BJ (cell line): ENCODE results near the gene SLK. TPM values are rescaled to one million over a fixed set of nuclear protein-coding genes. Genes with fewer than 3 reads are reported as not detected.

Experiments used
- CTCF ChIA-PET: fragments of 350-600 bp; formaldehyde crosslinking; extraction: SDS; loops from one replicate; lab custom pipeline; 2021; ENCODE audit warnings: antibody characterized with exemption, inconsistent platforms; lab: Yijun Ruan, JAX
- POLR2A ChIA-PET: fragments of 300-600 bp; sonication (Branson Sonifier 250); formaldehyde crosslinking; extraction: SDS; loops from one replicate; lab custom pipeline; 2021; ENCODE audit warnings: antibody characterized with exemption; lab: Charles Lee
- DNase-seq: peaks from one replicate; pipeline ENCODE4 v3.0.0-alpha.2; 2011; ENCODE audit warnings: low read depth
- H3K27me3 ChIP-seq: 2 replicates; pipeline ENCODE4 v1.6.0; 2011; ENCODE audit warnings: low read length; ENCODE audit not compliant: control insufficient read depth, insufficient read depth
- H3K36me3 ChIP-seq: 2 replicates; pipeline ENCODE4 v1.5.1; 2011; ENCODE audit warnings: low read length; ENCODE audit not compliant: control insufficient read depth, insufficient read depth
- H3K4me3 ChIP-seq: 2 replicates; pipeline ENCODE4 v1.5.1; 2011; ENCODE audit warnings: low read depth, mild to moderate bottlenecking, control low read depth, low read length
- polyA plus RNA-seq: library from polyadenylated mRNA; depleted of rRNA; stranded (reverse); fragments of >200 nt; gene quantifications from 2 replicates; pipeline ENCODE4 v1.2.3, GENCODE V29; 2011
- TF ChIP-seq, protein P1 (sequence below): IDR thresholded peaks from 2 replicates; pipeline ENCODE4 v1.5.1; 2011; ENCODE audit warnings: low read depth, mild to moderate bottlenecking, control low read depth, inconsistent platforms, low read length, moderate library complexity; ENCODE audit not compliant: insufficient read depth

Gene SLK
- polyA plus RNA-seq, 1 experiment = 3.5 TPM

DNA sequence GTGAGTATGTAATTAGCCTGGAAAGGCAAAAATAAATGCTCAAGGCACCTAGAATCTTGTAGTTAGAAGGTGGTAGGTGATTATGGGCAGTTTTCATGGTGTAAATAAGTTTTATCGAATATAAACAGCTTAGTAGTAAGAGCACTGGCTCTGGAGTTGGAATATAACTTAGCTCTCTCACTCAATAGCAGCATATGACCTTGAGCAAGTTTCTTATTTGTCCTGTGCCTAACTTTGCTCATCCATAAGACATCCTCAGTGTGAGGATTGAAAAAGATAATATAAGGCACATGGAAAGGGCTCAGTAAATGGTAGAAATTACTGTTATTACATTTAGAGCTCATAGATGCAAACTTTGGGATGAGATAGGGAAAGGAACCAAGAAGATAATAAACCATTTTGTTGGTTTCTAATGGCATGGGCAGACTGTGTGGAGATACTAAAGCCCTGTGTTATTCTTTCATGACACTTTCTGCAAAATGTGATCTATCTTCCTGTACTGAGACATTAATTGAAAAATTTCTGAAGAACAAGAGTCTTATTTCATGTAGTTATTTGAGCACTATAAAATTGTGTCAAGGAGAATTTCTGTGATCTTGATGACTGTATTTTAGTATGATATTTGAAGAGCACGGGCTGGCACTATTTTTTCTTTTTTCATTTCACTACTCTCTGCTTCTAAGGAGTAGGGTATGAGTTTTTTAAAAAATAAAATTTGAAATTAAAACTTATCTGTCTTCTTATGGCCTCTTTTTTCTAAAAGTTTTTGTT is 3.1 kb downstream of the SLK start:
- no peaks in the 10 kb centered on the region for H3K36me3 ChIP-seq
- ChIA-PET CTCF (interaction anchor here (0.9 to 1.3 kb wide), 2 partner anchors 16 to 82 kb away, joined by 3 to 4 read pairs; no protein-coding TSS in a partner anchor), POLR2A (no interaction called here)
- peak overlapping the region; percentile 60 for H3K4me3 ChIP-seq
- no peak for DNase-seq
- H3K27me3 ChIP-seq = no peaks in the 10 kb centered on the region
- TF ChIP-seq, protein P1, sequence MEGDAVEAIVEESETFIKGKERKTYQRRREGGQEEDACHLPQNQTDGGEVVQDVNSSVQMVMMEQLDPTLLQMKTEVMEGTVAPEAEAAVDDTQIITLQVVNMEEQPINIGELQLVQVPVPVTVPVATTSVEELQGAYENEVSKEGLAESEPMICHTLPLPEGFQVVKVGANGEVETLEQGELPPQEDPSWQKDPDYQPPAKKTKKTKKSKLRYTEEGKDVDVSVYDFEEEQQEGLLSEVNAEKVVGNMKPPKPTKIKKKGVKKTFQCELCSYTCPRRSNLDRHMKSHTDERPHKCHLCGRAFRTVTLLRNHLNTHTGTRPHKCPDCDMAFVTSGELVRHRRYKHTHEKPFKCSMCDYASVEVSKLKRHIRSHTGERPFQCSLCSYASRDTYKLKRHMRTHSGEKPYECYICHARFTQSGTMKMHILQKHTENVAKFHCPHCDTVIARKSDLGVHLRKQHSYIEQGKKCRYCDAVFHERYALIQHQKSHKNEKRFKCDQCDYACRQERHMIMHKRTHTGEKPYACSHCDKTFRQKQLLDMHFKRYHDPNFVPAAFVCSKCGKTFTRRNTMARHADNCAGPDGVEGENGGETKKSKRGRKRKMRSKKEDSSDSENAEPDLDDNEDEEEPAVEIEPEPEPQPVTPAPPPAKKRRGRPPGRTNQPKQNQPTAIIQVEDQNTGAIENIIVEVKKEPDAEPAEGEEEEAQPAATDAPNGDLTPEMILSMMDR = no peak

DNA sequence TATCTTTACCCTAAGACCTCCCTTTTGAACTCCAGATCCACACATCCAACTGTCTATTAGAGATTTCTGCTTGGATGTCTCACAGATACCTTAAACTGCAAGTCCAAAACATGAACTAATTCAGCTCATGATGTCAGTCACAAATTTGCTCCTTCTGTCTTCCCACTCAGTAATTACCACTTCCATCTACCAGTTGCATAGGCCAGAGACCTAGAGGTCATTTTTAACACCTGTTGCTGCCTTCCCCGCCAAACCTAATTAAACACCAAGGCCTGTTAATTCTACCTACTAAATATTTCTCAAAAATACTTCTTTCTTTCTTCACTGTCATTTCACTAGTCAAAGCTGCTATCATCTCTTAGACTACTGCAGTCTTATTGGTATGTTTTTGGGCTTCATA is 8.2 kb downstream of the SLK start:
- DNase-seq = no peak
- ChIA-PET CTCF (interaction anchor here (2.1 kb wide), 1 partner anchor 90 kb away, joined by 4 read pairs; no protein-coding TSS in a partner anchor), POLR2A (no interaction called here)
- H3K27me3 ChIP-seq = no peaks in the 10 kb centered on the region
- no peak overlapping the region for H3K4me3 ChIP-seq
- TF ChIP-seq, protein P1 = no peak
- H3K36me3 ChIP-seq = no peaks in the 10 kb centered on the region

DNA sequence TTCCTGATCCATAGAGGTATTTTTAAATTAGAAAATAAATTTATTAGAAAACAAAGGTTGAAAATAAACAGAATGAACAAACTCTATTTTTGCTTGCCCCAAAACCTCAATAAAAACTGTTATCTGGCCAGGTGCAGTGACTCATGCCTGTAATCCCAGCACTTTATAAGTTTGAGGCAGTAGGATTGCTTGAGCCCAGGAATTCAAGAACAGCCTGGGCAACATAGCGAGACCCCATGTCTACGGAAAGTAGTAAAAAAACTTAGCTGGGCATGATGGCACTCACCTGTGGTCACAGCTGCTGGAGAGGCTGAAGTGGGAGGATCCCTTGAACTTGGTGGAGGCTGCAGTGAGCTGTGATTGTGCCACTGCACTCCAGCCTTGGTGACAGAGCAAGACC is 10.3 kb downstream of the SLK start:
- Histone ChIP-seq H3K27me3 (no peaks in the 10 kb centered on the region), H3K36me3 (no peaks in the 10 kb centered on the region), H3K4me3 (no peak overlapping the region)
- ChIA-PET POLR2A (no interaction called here), CTCF (interaction anchor here (0.8 to 2.1 kb wide), 2 partner anchors 92 to 304 kb away, joined by 4 read pairs; no protein-coding TSS in a partner anchor)
- TF ChIP-seq, protein P1 = no peak
- no peak for DNase-seq

- CTCF ChIA-PET = no interaction called here
- TF ChIP-seq, protein P1 = no peak
Measured at GRCh38 chr10:103979530-103979929, 12.6 kb downstream of the SLK start.

DNA sequence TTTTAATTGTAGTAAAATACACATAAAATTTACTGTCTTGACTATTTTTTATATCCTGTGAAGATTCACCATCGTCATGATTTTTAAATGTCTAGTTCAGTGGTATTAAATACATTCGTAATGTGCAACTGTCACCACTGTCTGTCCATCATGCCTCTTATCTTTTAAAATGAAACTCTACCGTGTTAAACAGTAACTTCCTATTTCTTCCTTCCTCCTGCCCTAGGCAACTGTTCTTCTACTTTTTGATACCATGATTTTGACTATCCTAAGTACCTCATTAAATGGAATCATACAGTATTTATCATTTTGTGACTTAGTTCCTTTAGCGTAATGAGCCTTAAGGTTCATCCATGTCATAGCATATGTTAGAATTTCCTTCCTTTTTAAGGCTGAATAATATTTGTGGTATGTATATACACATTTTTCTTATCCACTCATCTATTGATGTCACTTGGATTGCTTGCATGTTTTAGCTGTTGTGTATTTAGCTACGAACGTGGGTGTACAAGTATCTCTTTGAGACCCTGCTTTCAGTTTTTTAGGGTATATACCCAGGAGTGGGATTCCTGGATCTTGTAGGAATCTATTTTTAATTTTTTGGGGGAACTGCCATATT is 13.5 kb downstream of the SLK start:
- no peak for DNase-seq
- TF ChIP-seq, protein P1 = no peak
- CTCF ChIA-PET = interaction anchor here (0.5 to 0.7 kb wide), 2 partner anchors 31 to 40 kb away, joined by 3 read pairs; no protein-coding TSS in a partner anchor
- Histone ChIP-seq H3K36me3 (no peaks in the 10 kb centered on the region), H3K4me3 (no peak overlapping the region), H3K27me3 (no peaks in the 10 kb centered on the region)
- POLR2A ChIA-PET = no interaction called here

More at GRCh38 chr10:103979530-103979929, 12.6 kb downstream of the SLK start:
- Histone ChIP-seq H3K36me3 (no peaks in the 10 kb centered on the region), H3K4me3 (no peak overlapping the region), H3K27me3 (no peaks in the 10 kb centered on the region)
- DNase-seq = no peak
- POLR2A ChIA-PET = no interaction called here
